Measurements from ENCODE around the gene SASH1. TPM values are rescaled to one million over a fixed set of nuclear protein-coding genes. Genes with fewer than 3 reads are reported as not detected.

SASH1 gene
- total and polyA plus RNA-seq, 9 of the 15 experiments (the other 6 are each of a cell fraction or from before 2014, with no cell fraction given), result 0.35 to 3.5 (median 1.6) TPM

DNA sequence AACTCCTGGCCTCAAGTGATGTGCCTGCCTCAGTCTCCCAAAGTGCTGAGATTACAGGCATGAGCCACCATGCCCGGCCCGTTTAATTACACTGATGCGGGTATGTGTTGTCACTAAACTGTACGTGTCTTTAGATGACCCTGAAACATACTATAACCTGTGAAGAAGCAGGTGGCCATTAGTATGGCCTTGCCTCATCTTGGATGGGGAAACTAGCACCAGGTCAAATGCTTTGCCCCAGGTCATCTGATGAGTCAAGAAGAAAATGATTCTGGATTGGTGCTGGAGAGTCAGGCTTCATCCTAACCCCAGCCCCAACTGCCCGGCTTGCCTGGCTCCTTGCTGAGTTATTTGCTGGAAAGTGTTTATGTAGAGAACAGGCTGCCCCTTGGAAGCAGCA, 2.9 kb upstream of the SASH1 start:
- Histone ChIP-seq H3K27me3 (ENCODE audit: control insufficient read depth in 2 of 2, insufficient read depth in 2 of 2, low read length in 2 of 2) (peaks cover 29 to 31% of the 10 kb centered on the region in 2 experiments), H3K9me3 (replicated peaks; ENCODE audit: control insufficient read depth, insufficient read depth, low read depth, low read length) (no peaks in the 10 kb centered on the region), H3K4me3 (no peak overlapping the region), H3K27ac (ENCODE audit: extremely low read depth, low read depth, low read length) (no peak overlapping the region), H4K20me1 (replicated peaks; ENCODE audit: control insufficient read depth, insufficient read depth, low read length) (no peaks in the 10 kb centered on the region), H3K4me1 (replicated peaks in 1 of 2; ENCODE audit: control insufficient read depth in 2 of 2, insufficient read depth in 2 of 2, low read length in 2 of 2) (no peaks in the 10 kb centered on the region), H3K9me1 (ENCODE audit: control insufficient read depth, insufficient read depth, low read length) (no peaks in the 10 kb centered on the region), H3K4me2 (ENCODE audit: insufficient read depth, low read length) (no peak overlapping the region), H2AFZ (ENCODE audit: low read depth, low read length) (no peak overlapping the region), H3K79me2 (ENCODE audit: control insufficient read depth, insufficient read depth, low read length) (no peaks in the 10 kb centered on the region), H3K36me3 (ENCODE audit: control insufficient read depth, insufficient read depth, low read length) (no peaks in the 10 kb centered on the region), H3K9ac (ENCODE audit: insufficient read depth in 1 of 2, low read depth in 2 of 2, low read length in 2 of 2) (no peak overlapping the region)
- FAIRE-seq (no peak), DNase-seq (ENCODE audit: extremely low read depth in 1 of 4, low spot score in 3 of 4) (no peak), ATAC-seq (no peak)
- under 1% methylated on average over 5 of the region's 5 CpGs for WGBS (ENCODE audit: insufficient coverage, low coverage, missing lambda C conversion rate)
- no peak for TF ChIP-seq RFX7 (CRISPR knock-in tag; IDR thresholded peaks at IDR 0.05)
- no peak for TF ChIP-seq SMARCC2 (IDR thresholded peaks at IDR 0.05; ENCODE audit: low read depth)
- no peak for TF ChIP-seq GABPB1 (CRISPR knock-in tag; IDR thresholded peaks at IDR 0.05)
- TF ChIP-seq ZNF408 (CRISPR knock-in tag; IDR thresholded peaks at IDR 0.05; ENCODE audit: low read depth), result no peak
- no peak for TF ChIP-seq NCOA2 (IDR thresholded peaks at IDR 0.05; ENCODE audit: partially characterized antibody in 2 of 2)
- TF ChIP-seq CC2D1A (IDR thresholded peaks at IDR 0.05), result no peak
- intact Hi-C loops (cut with micrococcal nuclease) (no loop called here), in situ Hi-C loops (cut with MboI) (no loop called here)
- ChIA-PET CTCF (ENCODE audit: low intra/inter-chr PET ratio) (no interaction called here), POLR2A (no interaction called here)
- no TSS peak for BruUV-seq (replicated peaks)

GRCh38 chr6:148340586-148341297, 1.9 kb upstream of the SASH1 start:
- POLR2A ChIA-PET, result no interaction called here
- ATAC-seq (no peak), FAIRE-seq (no peak), DNase-seq (ENCODE audit: extremely low read depth in 1 of 4, low spot score in 3 of 4) (no peak)
- Histone ChIP-seq H3K9ac (ENCODE audit: insufficient read depth in 1 of 2, low read depth in 2 of 2, low read length in 2 of 2) (no peak overlapping the region), H3K9me3 (replicated peaks; ENCODE audit: control insufficient read depth, insufficient read depth, low read depth, low read length) (no peaks in the 10 kb centered on the region), H3K36me3 (ENCODE audit: control insufficient read depth, insufficient read depth, low read length) (no peaks in the 10 kb centered on the region), H3K79me2 (ENCODE audit: control insufficient read depth, insufficient read depth, low read length) (no peaks in the 10 kb centered on the region), H3K27me3 (ENCODE audit: control insufficient read depth in 2 of 2, insufficient read depth in 2 of 2, low read length in 2 of 2) (peaks cover 28 to 31% of the 10 kb centered on the region in 2 experiments; a peak in 4 of 5 replicates), H3K9me1 (ENCODE audit: control insufficient read depth, insufficient read depth, low read length) (no peaks in the 10 kb centered on the region), H3K27ac (ENCODE audit: extremely low read depth, low read depth, low read length) (no peak overlapping the region), H3K4me1 (replicated peaks in 1 of 2; ENCODE audit: control insufficient read depth in 2 of 2, insufficient read depth in 2 of 2, low read length in 2 of 2) (no peaks in the 10 kb centered on the region), H4K20me1 (replicated peaks; ENCODE audit: control insufficient read depth, insufficient read depth, low read length) (no peaks in the 10 kb centered on the region), H3K4me3 (no peak overlapping the region), H2AFZ (ENCODE audit: low read depth, low read length) (no peak overlapping the region), H3K4me2 (ENCODE audit: insufficient read depth, low read length) (no peak overlapping the region)
- intact Hi-C loops (cut with micrococcal nuclease), result no loop called here
- BruUV-seq (replicated peaks), result no TSS peak
- in situ Hi-C loops (cut with MboI), result no loop called here
- 19% methylated on average over 9 of the region's 9 CpGs for WGBS (ENCODE audit: insufficient coverage, low coverage, missing lambda C conversion rate)
- CTCF ChIA-PET (ENCODE audit: low intra/inter-chr PET ratio), result no interaction called here
- TF ChIP-seq OTX1 (CRISPR knock-in tag; IDR thresholded peaks at IDR 0.05) (no peak), ATF4 (CRISPR knock-in tag; IDR thresholded peaks at IDR 0.05) (no peak), SMARCE1 (IDR thresholded peaks at IDR 0.05) (no peak), TSHZ1 (CRISPR knock-in tag; IDR thresholded peaks at IDR 0.05) (no peak), ZNF583 (CRISPR knock-in tag; IDR thresholded peaks at IDR 0.05) (no peak)
- TF ChIP-seq, protein P1, sequence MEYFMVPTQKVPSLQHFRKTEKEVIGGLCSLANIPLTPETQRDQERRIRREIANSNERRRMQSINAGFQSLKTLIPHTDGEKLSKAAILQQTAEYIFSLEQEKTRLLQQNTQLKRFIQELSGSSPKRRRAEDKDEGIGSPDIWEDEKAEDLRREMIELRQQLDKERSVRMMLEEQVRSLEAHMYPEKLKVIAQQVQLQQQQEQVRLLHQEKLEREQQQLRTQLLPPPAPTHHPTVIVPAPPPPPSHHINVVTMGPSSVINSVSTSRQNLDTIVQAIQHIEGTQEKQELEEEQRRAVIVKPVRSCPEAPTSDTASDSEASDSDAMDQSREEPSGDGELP (CRISPR knock-in tag; IDR thresholded peaks at IDR 0.05; ENCODE audit: borderline replicate concordance), result no peak
